Stomach smooth muscle (tissue), 2 donors: ENCODE measurements around the gene OR1D5.

ENCODE experiments used
- H3K27ac ChIP-seq: one replicate; pipeline ENCODE4 v1.7.0; 2013; ENCODE audit warnings: mild to moderate bottlenecking, low read length, inconsistent platforms
- H3K27me3 ChIP-seq, 2 donors: one replicate each; pipeline ENCODE4 v1.7.0; 2013; ENCODE audit warnings: low read length in 2 of 2; ENCODE audit not compliant: insufficient read depth in 2 of 2, control insufficient read depth in 1 of 2
- H3K36me3 ChIP-seq, 2 donors: one replicate each; pipeline ENCODE4 v1.7.0; 2013; ENCODE audit warnings: low read length in 2 of 2; ENCODE audit not compliant: control insufficient read depth in 2 of 2, insufficient read depth in 2 of 2
- H3K4me1 ChIP-seq: one replicate; pipeline ENCODE4 v1.7.0; 2013; ENCODE audit warnings: low read length; ENCODE audit not compliant: control insufficient read depth, insufficient read depth
- H3K4me3 ChIP-seq, 2 donors: one replicate each; pipeline ENCODE4 v1.7.0; 2013; ENCODE audit warnings: low read length in 2 of 2
- H3K9ac ChIP-seq, 2 donors: one replicate each; pipeline ENCODE4 v1.7.0; 2013; ENCODE audit warnings: low read length in 2 of 2, mild to moderate bottlenecking in 1 of 2
- H3K9me3 ChIP-seq, 2 donors: one replicate each; pipeline ENCODE4 v1.7.0; 2013; ENCODE audit warnings: low read length in 2 of 2; ENCODE audit not compliant: control insufficient read depth in 2 of 2
- donor health status: healthy.
- donor health status: Pancreatic carcinoma.

Gene OR1D5

DNA sequence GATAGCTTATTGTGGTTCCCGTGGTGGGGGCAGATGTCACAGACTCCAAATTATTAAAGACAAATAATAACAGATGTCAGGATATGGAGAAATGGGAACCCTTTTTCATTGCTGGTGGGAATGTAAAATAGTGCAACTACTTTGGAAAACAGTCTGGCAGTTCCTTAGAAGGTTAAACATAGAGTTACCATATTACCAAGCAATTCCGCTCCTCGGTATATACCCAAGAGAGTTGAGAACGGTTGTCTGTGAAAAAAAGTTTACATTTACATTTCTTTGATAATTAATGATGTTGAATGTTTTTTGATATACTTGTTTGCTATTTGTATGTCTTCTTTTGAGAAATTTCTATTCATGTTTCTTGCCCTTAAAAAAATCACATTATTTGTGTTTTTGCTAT, 41.2 kb downstream of the OR1D5 start:
- H3K4me1 ChIP-seq = no peaks in the 10 kb centered on the region
- H3K36me3 ChIP-seq = peaks cover 13 to 14% of the 10 kb centered on the region in 2 donors
- no peak overlapping the region for H3K4me3 ChIP-seq
- H3K27me3 ChIP-seq = no peaks in the 10 kb centered on the region
- H3K9ac ChIP-seq = no peak overlapping the region
- no peak overlapping the region for H3K27ac ChIP-seq
- peaks cover 0 to 8% of the 10 kb centered on the region in 2 donors for H3K9me3 ChIP-seq

DNA sequence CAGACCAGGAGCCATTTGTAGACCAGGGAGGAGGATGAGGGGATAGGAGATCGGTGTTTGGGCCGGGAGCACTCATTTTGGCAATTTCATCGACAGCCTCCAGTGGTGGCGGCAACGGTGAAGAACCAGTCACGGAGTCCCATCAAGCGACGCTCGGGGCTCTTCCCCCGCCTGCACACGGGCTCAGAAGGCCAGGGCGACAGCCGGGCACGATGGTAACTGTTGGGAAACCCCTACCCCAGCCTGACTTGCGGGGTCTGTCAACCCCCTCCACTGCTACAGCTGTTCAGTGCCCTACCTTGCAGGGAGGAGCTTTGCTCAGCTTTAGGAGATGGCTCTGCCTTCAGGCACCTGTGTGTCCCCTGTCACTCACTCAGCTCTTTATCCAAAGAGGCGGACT, 43.0 kb downstream of the OR1D5 start:
- H3K27me3 ChIP-seq = no peaks in the 10 kb centered on the region
- no peak overlapping the region for H3K27ac ChIP-seq
- no peaks in the 10 kb centered on the region for H3K4me1 ChIP-seq
- no peak overlapping the region for H3K9ac ChIP-seq
- H3K36me3 ChIP-seq = peaks cover 12 to 13% of the 10 kb centered on the region in 2 donors
- H3K9me3 ChIP-seq = peaks cover 0 to 8% of the 10 kb centered on the region in 2 donors
- no peak overlapping the region for H3K4me3 ChIP-seq

DNA sequence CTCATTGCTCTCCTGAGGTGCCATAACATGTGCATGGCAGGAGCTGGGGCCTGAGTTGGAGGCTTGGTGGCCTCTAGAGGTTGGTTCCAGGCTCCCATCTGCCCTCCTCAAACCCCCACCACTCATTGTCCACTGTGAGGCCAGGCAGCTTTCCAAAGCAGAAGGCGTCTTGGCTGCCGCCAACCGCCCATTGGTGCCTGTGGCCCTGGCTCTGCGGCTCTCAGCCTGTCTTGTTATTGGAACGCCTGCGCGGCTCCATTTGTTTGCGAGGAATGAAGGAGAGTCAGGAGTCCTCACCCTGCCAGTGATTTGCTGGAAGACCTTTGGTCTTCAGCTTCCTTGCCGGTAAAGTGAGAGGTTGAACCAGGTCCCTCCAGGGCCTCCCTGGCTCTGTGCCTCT, 43.6 kb downstream of the OR1D5 start:
- H3K4me3 ChIP-seq = no peak overlapping the region
- no peaks in the 10 kb centered on the region for H3K27me3 ChIP-seq
- H3K9ac ChIP-seq = no peak overlapping the region
- H3K4me1 ChIP-seq = no peaks in the 10 kb centered on the region
- H3K9me3 ChIP-seq = peaks cover 0 to 8% of the 10 kb centered on the region in 2 donors
- peaks cover 12 to 13% of the 10 kb centered on the region in 2 donors for H3K36me3 ChIP-seq
- H3K27ac ChIP-seq = no peak overlapping the region

DNA sequence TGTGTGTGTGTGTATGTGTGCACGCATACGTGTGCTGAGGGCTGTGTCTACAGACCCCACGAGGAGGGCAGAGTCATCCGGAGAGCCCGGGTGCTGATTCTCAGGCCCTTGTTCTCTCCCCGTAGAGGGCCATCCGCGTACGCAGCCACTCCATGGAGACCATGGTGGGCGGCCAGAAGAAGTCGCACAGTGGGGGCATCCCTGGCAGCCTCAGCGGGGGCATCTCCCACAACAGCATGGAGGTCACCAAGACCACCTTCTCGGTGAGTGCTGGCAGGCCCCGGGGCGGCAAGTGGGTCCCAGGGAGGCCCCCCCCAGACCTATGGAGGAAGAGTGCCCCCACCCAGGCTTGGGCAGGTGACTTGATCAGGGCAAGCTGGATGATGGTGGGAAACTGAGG, 45.5 kb downstream of the OR1D5 start:
- H3K27ac ChIP-seq = no peak overlapping the region
- H3K9ac ChIP-seq = no peak overlapping the region
- no peaks in the 10 kb centered on the region for H3K4me1 ChIP-seq
- H3K9me3 ChIP-seq = peaks cover 0 to 5% of the 10 kb centered on the region in 2 donors
- no peak overlapping the region for H3K4me3 ChIP-seq
- peaks cover 9 to 13% of the 10 kb centered on the region in 2 donors for H3K36me3 ChIP-seq
- H3K27me3 ChIP-seq = no peaks in the 10 kb centered on the region

DNA sequence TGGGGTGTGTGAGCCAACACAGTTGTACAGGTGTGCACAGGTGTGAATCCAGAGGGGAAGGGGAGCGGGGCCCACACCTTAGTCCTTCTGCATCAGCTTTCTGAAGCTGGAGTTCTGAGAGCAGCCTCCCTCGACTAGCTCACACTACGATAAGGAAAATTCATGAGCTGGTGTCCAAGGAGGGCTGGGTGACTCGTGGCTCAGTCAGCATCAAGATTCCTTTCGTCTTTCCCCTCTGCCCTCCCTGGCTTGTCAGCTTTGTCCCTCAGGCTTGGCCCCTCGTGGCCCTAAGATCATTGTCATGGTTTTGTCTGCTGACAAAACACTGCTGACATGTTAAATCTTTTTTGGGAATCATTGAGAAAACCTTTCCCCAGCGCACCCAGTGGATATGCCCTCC, 47.5 kb downstream of the OR1D5 start:
- no peak overlapping the region for H3K9ac ChIP-seq
- no peak overlapping the region for H3K27ac ChIP-seq
- H3K4me3 ChIP-seq = no peak overlapping the region
- H3K9me3 ChIP-seq = no peaks in the 10 kb centered on the region
- peaks cover 4 to 12% of the 10 kb centered on the region in 2 donors for H3K36me3 ChIP-seq
- no peaks in the 10 kb centered on the region for H3K27me3 ChIP-seq
- peaks cover 2% of the 10 kb centered on the region for H3K4me1 ChIP-seq

DNA sequence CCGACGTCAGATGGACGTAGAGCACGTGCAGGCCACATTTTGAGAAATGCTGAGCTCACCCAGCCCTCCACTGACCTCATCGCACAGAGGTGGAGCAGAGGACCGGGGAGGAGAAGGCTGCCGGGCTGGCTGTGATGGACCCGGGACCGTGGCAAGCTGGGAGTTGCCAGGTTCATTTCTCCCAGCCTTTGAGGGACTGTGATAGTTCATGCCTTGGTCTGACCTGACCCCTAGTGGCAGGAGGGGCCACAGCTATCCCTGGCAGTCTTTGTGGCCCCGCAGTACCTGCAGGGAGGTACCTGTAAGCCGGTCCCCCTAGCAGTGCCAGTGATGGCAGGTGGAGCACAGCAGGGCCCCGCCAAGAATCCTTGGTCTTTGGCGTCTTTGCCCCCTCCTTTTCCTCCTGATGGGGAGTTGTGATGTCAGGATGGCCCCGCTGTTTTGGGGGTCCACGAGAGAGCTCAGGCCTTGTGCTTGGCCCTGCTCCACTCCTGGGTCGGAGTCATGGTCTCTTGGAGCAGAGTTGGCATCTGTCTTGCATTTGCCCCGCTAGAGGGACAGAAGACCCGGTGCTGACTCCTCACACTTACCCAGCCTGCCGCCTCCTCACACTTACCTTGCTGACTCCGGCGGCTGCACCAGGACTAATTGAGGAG, 50.4 kb downstream of the OR1D5 start:
- no peaks in the 10 kb centered on the region for H3K27me3 ChIP-seq
- H3K27ac ChIP-seq = no peak overlapping the region
- H3K9me3 ChIP-seq = no peaks in the 10 kb centered on the region
- H3K4me3 ChIP-seq = no peak overlapping the region
- H3K36me3 ChIP-seq = peaks cover 0 to 9% of the 10 kb centered on the region in 2 donors
- peaks cover 2% of the 10 kb centered on the region for H3K4me1 ChIP-seq
- H3K9ac ChIP-seq = no peak overlapping the region
